HepG2 (cell line): ENCODE measurements around the gene CCDC14. TPM values are rescaled to one million over a fixed set of nuclear protein-coding genes. Genes with fewer than 3 reads are reported as not detected.

Experiments used
- AFF4 ChIP-seq: sonication (generic); formaldehyde crosslinking; IDR thresholded peaks from 2 replicates; pipeline ENCODE4 v1.4.0; 2020; ENCODE audit warnings: missing genetic modification reagents
- BORCS8-MEF2B ChIP-seq: sonication (generic); formaldehyde crosslinking; IDR thresholded peaks from 2 replicates; pipeline ENCODE4 v1.8.0; 2022; ENCODE audit warnings: mild to moderate bottlenecking, missing genetic modification reagents
- CCAR2 ChIP-seq: fragments of 200-400 bp; formaldehyde crosslinking; optimal IDR thresholded peaks from 2 replicates; pipeline ENCODE3; 2018; ENCODE audit warnings: low read depth, mild to moderate bottlenecking, low read length, moderate library complexity
- HIC2 ChIP-seq: sonication (generic); formaldehyde crosslinking; IDR thresholded peaks from 2 replicates; pipeline ENCODE4 v1.9.0; 2022; ENCODE audit warnings: low read depth, missing genetic modification reagents
- HNRNPH1 ChIP-seq: fragments of 200-400 bp; formaldehyde crosslinking; optimal IDR thresholded peaks from 2 replicates; pipeline ENCODE3; 2017; ENCODE audit warnings: mild to moderate bottlenecking, low read depth, low read length
- HOXA7 ChIP-seq: sonication (generic); formaldehyde crosslinking; IDR thresholded peaks from 2 replicates; pipeline ENCODE4 v1.8.1; 2022; ENCODE audit warnings: mild to moderate bottlenecking, missing genetic modification reagents, moderate library complexity
- KLF9 ChIP-seq: IDR thresholded peaks from 2 replicates; pipeline ENCODE4 v1.6.1; 2016; ENCODE audit warnings: low read depth
- LBX2 ChIP-seq: sonication (generic); formaldehyde crosslinking; IDR thresholded peaks from 2 replicates; pipeline ENCODE4 v1.5.0; 2020; ENCODE audit warnings: missing genetic modification reagents, mild to moderate bottlenecking, borderline replicate concordance
- NBN ChIP-seq: fragments of 450-650 bp; conservative IDR thresholded peaks from 2 replicates; pipeline ENCODE4 v1.6.1; 2017
- NCOA2 ChIP-seq: sonication (generic); formaldehyde crosslinking; IDR thresholded peaks from 2 replicates; pipeline ENCODE4 v1.8.0; 2022; ENCODE audit warnings: inconsistent platforms
- NFRKB ChIP-seq: fragments of 450-650 bp; IDR thresholded peaks from 2 replicates; pipeline ENCODE4 v1.6.1; 2017
- NONO ChIP-seq, 2 experiments: fragments of 450-650 bp in 1 of 2; sonication (generic) in 1 of 2; formaldehyde crosslinking in 1 of 2; IDR thresholded peaks in 1 of 2; conservative IDR thresholded peaks in 1 of 2; 2 replicates each; pipeline versions ENCODE4 v1.6.1 to v1.8.0; 2017 to 2022; ENCODE audit warnings: mild to moderate bottlenecking in 1 of 2, missing genetic modification reagents in 1 of 2, moderate library complexity in 1 of 2
- PAXIP1 ChIP-seq: sonication (generic); formaldehyde crosslinking; conservative IDR thresholded peaks from 2 replicates; pipeline ENCODE4 v1.4.0; 2020; ENCODE audit warnings: mild to moderate bottlenecking, missing genetic modification reagents, moderate library complexity
- SALL1 ChIP-seq: sonication (generic); formaldehyde crosslinking; IDR thresholded peaks from 2 replicates; pipeline ENCODE4 v1.8.0; 2022; ENCODE audit warnings: mild to moderate bottlenecking, missing genetic modification reagents
- SNAI1 ChIP-seq: sonication (generic); formaldehyde crosslinking; IDR thresholded peaks from 2 replicates; pipeline ENCODE4 v1.5.0; 2020; ENCODE audit warnings: mild to moderate bottlenecking, missing genetic modification reagents, borderline replicate concordance
- SRF ChIP-seq: IDR thresholded peaks from 2 replicates; pipeline ENCODE4 v1.6.1; 2011; ENCODE audit warnings: mild to moderate bottlenecking, low read depth, low read length, moderate library complexity
- TRIM24 ChIP-seq: sonication (generic); formaldehyde crosslinking; IDR thresholded peaks from 2 replicates; pipeline ENCODE4 v1.8.0; 2022; ENCODE audit warnings: mild to moderate bottlenecking, missing genetic modification reagents
- ZNF383 ChIP-seq: sonication (generic); formaldehyde crosslinking; IDR thresholded peaks from 2 replicates; pipeline ENCODE4 v1.4.0; 2020; ENCODE audit warnings: missing genetic modification reagents, mild to moderate bottlenecking, borderline replicate concordance
- ZNF737 ChIP-seq: sonication (generic); formaldehyde crosslinking; IDR thresholded peaks from 2 replicates; pipeline ENCODE4 v1.5.0; 2020; ENCODE audit warnings: missing genetic modification reagents, mild to moderate bottlenecking, borderline replicate concordance
- polyA plus RNA-seq, 8 experiments: library from polyadenylated mRNA; depleted of rRNA in 3 of 8; stranded (reverse) in 7 of 8; unstranded in 1 of 8; fragments of >200 nt; fragmentation: Illumina TruSeq in 4 of 8; extraction: Trizol in 4 of 8; gene quantifications; 2 replicates each; pipeline versions ENCODE4 v1.2.1 to v1.2.3, GENCODE V29; 2011 to 2016; ENCODE audit warnings: low read depth in 4 of 8, missing spikeins in 1 of 8, mixed read lengths in 1 of 8; ENCODE audit not compliant: insufficient read depth in 1 of 8
- total RNA-seq, 5 experiments: library from RNA; depleted of rRNA; stranded (reverse); fragments of >200 nt; fragmentation: Illumina TruSeq; extraction: Trizol; gene quantifications; 2 replicates each; pipeline ENCODE4 v1.2.3, GENCODE V29; 2016; ENCODE audit warnings: low read depth in 1 of 5

CCDC14 gene
- total and polyA plus RNA-seq, 2 of the 13 experiments (the other 11 are each of a cell fraction or from before 2014, with no cell fraction given): 48.7 to 49.0 TPM

- TF ChIP-seq HNRNPH1 (no peak), SALL1 (CRISPR knock-in tag) (peak; percentile 85), NONO (IDR thresholded peaks at IDR 0.05) (no peak), NONO (CRISPR knock-in tag; conservative IDR thresholded peaks at IDR 0.05) (0 out of 2 replicates have a peak, but pooled peaks have one; percentile 53), KLF9 (no peak), SNAI1 (CRISPR knock-in tag) (no peak), TRIM24 (CRISPR knock-in tag) (no peak), NFRKB (no peak), NBN (no peak), CCAR2 (no peak), ZNF737 (no peak), BORCS8-MEF2B (CRISPR knock-in tag) (peak; percentile 78), SRF (no peak), HIC2 (CRISPR knock-in tag) (no peak), LBX2 (CRISPR knock-in tag) (no peak), ZNF383 (CRISPR knock-in tag) (no peak), HOXA7 (CRISPR knock-in tag) (no peak), PAXIP1 (CRISPR knock-in tag) (no peak), NCOA2 (CRISPR knock-in tag) (no peak), AFF4 (no peak)
Observed at GRCh38 chr3:123960781-123961507, at the start of gene CCDC14 (continued).
